IMR-90 (cell line): ENCODE data around the gene CCDC170. TPM values are rescaled to one million over a fixed set of nuclear protein-coding genes. Genes with fewer than 3 reads are reported as not detected.

ENCODE experiments used
- ATAC-seq: fragments of 200-7000 bp; cut with Tn5 transposase; 2 replicates; pipeline ENCODE4 v1.9.1; 2020; ENCODE audit warnings: low read depth, mild to moderate bottlenecking, moderate library complexity
- BruUV-seq: library from RNA; stranded (reverse); fragments of 400-500 nt; replicated peaks from 2 replicates; lab custom pipeline; 2021; lab: Mats Ljungman, UMichigan
- CTCF ChIA-PET: fragments of 300-600 bp; formaldehyde crosslinking; extraction: SDS; loops from one replicate; lab custom pipeline; 2021; ENCODE audit warnings: antibody characterized with exemption; lab: Yijun Ruan, JAX
- POLR2A ChIA-PET: fragments of 300-600 bp; sonication (Branson Sonifier 250); formaldehyde crosslinking; loops from one replicate; lab custom pipeline; 2022; ENCODE audit warnings: antibody characterized with exemption; ENCODE audit not compliant: unreplicated experiment; lab: Charles Lee
- DNase-seq: peaks from one replicate; pipeline ENCODE4 v3.0.0; 2013
- H2AFZ ChIP-seq: replicated peaks from 2 replicates; pipeline ENCODE3; 2013; ENCODE audit warnings: low read length, mild to moderate bottlenecking; ENCODE audit not compliant: poor library complexity
- H2AK5ac ChIP-seq: 2 replicates; pipeline ENCODE4 v1.6.1; 2013; ENCODE audit warnings: low read depth, low read length, inconsistent platforms
- H2AK9ac ChIP-seq: replicated peaks from 2 replicates; pipeline ENCODE3; 2013; ENCODE audit warnings: mild to moderate bottlenecking, low read depth, low read length, moderate library complexity; ENCODE audit not compliant: poor library complexity
- H2BK120ac ChIP-seq: 2 replicates; pipeline ENCODE4 v1.6.1; 2013; ENCODE audit warnings: low read depth, low read length, inconsistent platforms
- H2BK15ac ChIP-seq: 3 replicates; pipeline ENCODE4 v1.6.1; 2013; ENCODE audit warnings: low read depth, low read length, inconsistent platforms
- H2BK20ac ChIP-seq: 2 replicates; pipeline ENCODE4 v1.6.1; 2013; ENCODE audit warnings: low read depth, mild to moderate bottlenecking, inconsistent platforms, low read length, moderate library complexity
- H2BK5ac ChIP-seq: 2 replicates; pipeline ENCODE4 v1.6.1; 2013; ENCODE audit warnings: mild to moderate bottlenecking, low read depth, low read length, inconsistent platforms; ENCODE audit not compliant: poor library complexity, severe bottlenecking
- H3K14ac ChIP-seq: replicated peaks from 2 replicates; pipeline ENCODE4 v1.6.1; 2013; ENCODE audit warnings: low read depth, low read length, inconsistent platforms
- H3K18ac ChIP-seq: 2 replicates; pipeline ENCODE4 v1.6.1; 2013; ENCODE audit warnings: low read depth, low read length, control low read depth
- H3K23ac ChIP-seq: 2 replicates; pipeline ENCODE4 v1.6.1; 2013; ENCODE audit warnings: low read depth, low read length, inconsistent platforms
- H3K27ac ChIP-seq: 2 replicates; pipeline ENCODE4 v1.5.1; 2013; ENCODE audit warnings: mild to moderate bottlenecking, control low read depth, low read length; ENCODE audit not compliant: insufficient read depth
- H3K27me3 ChIP-seq: 2 replicates; pipeline ENCODE4 v1.6.1; 2013; ENCODE audit warnings: low read length; ENCODE audit not compliant: control insufficient read depth, insufficient read depth
- H3K36me3 ChIP-seq: 2 replicates; pipeline ENCODE4 v1.6.1; 2013; ENCODE audit warnings: low read length, mixed read lengths; ENCODE audit not compliant: control insufficient read depth, insufficient read depth
- H3K4ac ChIP-seq: 2 replicates; pipeline ENCODE4 v1.6.1; 2013; ENCODE audit warnings: low read depth, low read length, inconsistent platforms
- H3K4me1 ChIP-seq: 2 replicates; pipeline ENCODE4 v1.6.1; 2013; ENCODE audit warnings: low read length, mixed read lengths; ENCODE audit not compliant: control insufficient read depth, insufficient read depth
- H3K4me2 ChIP-seq: 2 replicates; pipeline ENCODE4 v1.6.1; 2013; ENCODE audit warnings: low read depth, mild to moderate bottlenecking, control low read depth, low read length, moderate library complexity
- H3K4me3 ChIP-seq: 2 replicates; pipeline ENCODE4 v1.5.1; 2013; ENCODE audit warnings: low read depth, mild to moderate bottlenecking, control low read depth, low read length, moderate library complexity; ENCODE audit not compliant: insufficient read depth
- H3K56ac ChIP-seq: 2 replicates; pipeline ENCODE4 v1.6.1; 2013; ENCODE audit warnings: low read length, inconsistent platforms; ENCODE audit not compliant: insufficient read depth; ENCODE audit errors: extremely low read depth
- H3K79me1 ChIP-seq, 2 experiments: 2 replicates each; pipeline ENCODE4 v1.6.1; 2013; ENCODE audit warnings: low read length in 2 of 2, inconsistent platforms in 1 of 2, low read depth in 1 of 2
- H3K9ac ChIP-seq: 2 replicates; pipeline ENCODE4 v1.6.1; 2013; ENCODE audit warnings: low read depth, low read length, control low read depth
- H3K9me1 ChIP-seq: 2 replicates; pipeline ENCODE4 v1.6.1; 2013; ENCODE audit warnings: low read length, inconsistent platforms; ENCODE audit not compliant: insufficient read depth
- H3K9me3 ChIP-seq: 2 replicates; pipeline ENCODE4 v1.6.1; 2013; ENCODE audit warnings: low read length; ENCODE audit not compliant: control insufficient read depth, insufficient read depth
- H4K20me1 ChIP-seq: 2 replicates; pipeline ENCODE4 v1.6.1; 2013; ENCODE audit warnings: low read length, inconsistent platforms; ENCODE audit not compliant: insufficient read depth
- H4K5ac ChIP-seq: 2 replicates; pipeline ENCODE4 v1.6.1; 2013; ENCODE audit warnings: mild to moderate bottlenecking, low read depth, low read length, control low read depth
- H4K8ac ChIP-seq, 2 experiments: 2 replicates each; pipeline ENCODE4 v1.6.1; 2013; ENCODE audit warnings: low read depth in 2 of 2, low read length in 2 of 2, control low read depth in 1 of 2, inconsistent platforms in 1 of 2
- H4K91ac ChIP-seq: 2 replicates; pipeline ENCODE4 v1.6.1; 2013; ENCODE audit warnings: low read depth, low read length, inconsistent platforms; ENCODE audit not compliant: insufficient read depth
- CEBPB ChIP-seq: IDR thresholded peaks from 2 replicates; pipeline ENCODE4 v1.6.1; 2012; ENCODE audit warnings: low read depth, low read length, improper control_type of control experiment
- CTCF ChIP-seq: conservative IDR thresholded peaks from 2 replicates; pipeline ENCODE4 v1.5.1; 2012; ENCODE audit warnings: mild to moderate bottlenecking, low read depth, low read length, improper control_type of control experiment
- ELK1 ChIP-seq: fragments of 150-350 bp; IDR thresholded peaks from 2 replicates; pipeline ENCODE4 v1.6.1; 2016; ENCODE audit warnings: low read depth, mild to moderate bottlenecking, low read length, moderate library complexity, borderline replicate concordance
- MAFK ChIP-seq: IDR thresholded peaks from 2 replicates; pipeline ENCODE4 v1.6.1; 2012; ENCODE audit warnings: low read depth, low read length, improper control_type of control experiment
- MAZ ChIP-seq: IDR thresholded peaks from 2 replicates; pipeline ENCODE4 v1.6.1; 2012; ENCODE audit warnings: low read depth, mild to moderate bottlenecking, low read length, improper control_type of control experiment, moderate library complexity, borderline replicate concordance
- MXI1 ChIP-seq: IDR thresholded peaks from 2 replicates; pipeline ENCODE4 v1.6.1; 2012; ENCODE audit warnings: low read depth, mild to moderate bottlenecking, low read length, moderate library complexity, borderline replicate concordance
- NFE2L2 ChIP-seq: fragments of 150-350 bp; IDR thresholded peaks from 2 replicates; pipeline ENCODE4 v1.6.1; 2016; ENCODE audit warnings: low read depth, mild to moderate bottlenecking, low read length
- POLR2A ChIP-seq: IDR thresholded peaks from 2 replicates; pipeline ENCODE4 v1.6.1; 2012; ENCODE audit warnings: mild to moderate bottlenecking, low read depth, low read length
- USF2 ChIP-seq: fragments of 150-350 bp; IDR thresholded peaks from 2 replicates; pipeline ENCODE4 v1.6.1; 2017; ENCODE audit warnings: mild to moderate bottlenecking, antibody characterized with exemption, low read length, low read depth
- dilution Hi-C: fragments of 300-500 bp; cut with HindIII; formaldehyde crosslinking; loops from one replicate; pipeline ENCODE4 v1.14.3; 2018; ENCODE audit warnings: low sequenced_read_pairs; ENCODE audit not compliant: unreplicated experiment
- in situ Hi-C: fragments of 300-500 bp; cut with MboI; formaldehyde crosslinking; loops from 3 replicates; pipeline ENCODE4 v1.14.3; 2019; ENCODE audit warnings: low sequenced_read_pairs, inconsistent platforms, mixed read lengths
- intact Hi-C: fragments of 100-400 bp; cut with micrococcal nuclease; formaldehyde crosslinking; loops from 2 replicates; pipeline ENCODE4 v1.10.0; 2022
- polyA plus RNA-seq, 3 experiments: library from polyadenylated mRNA; depleted of rRNA; stranded (reverse); fragments of >200 nt; gene quantifications; 2 replicates each; pipeline ENCODE4 v1.2.3, GENCODE V29; 2012; ENCODE audit warnings: low replicate concordance in 1 of 3
- total RNA-seq: library from RNA; depleted of rRNA; stranded (reverse); fragments of >200 nt; gene quantifications from 2 replicates; pipeline ENCODE4 v1.2.3, GENCODE V29; 2012

The CCDC170 gene
- total and polyA plus RNA-seq, 2 of the 4 experiments (the other 2 are of a cell fraction), result 0.12 to 0.54 TPM

- Histone ChIP-seq H2AK5ac (no peak overlapping the region), H3K79me1 (no peaks in the 10 kb centered on the region), H2BK120ac (no peak overlapping the region), H3K27ac (no peak overlapping the region), H3K36me3 (no peaks in the 10 kb centered on the region), H2BK5ac (no peak overlapping the region), H2BK15ac (no peak overlapping the region), H3K27me3 (no peaks in the 10 kb centered on the region), H3K23ac (no peak overlapping the region), H3K9me3 (peaks cover 5% of the 10 kb centered on the region; the same call in 1 of the 2 replicates), H4K8ac (no peak overlapping the region), H4K20me1 (no peaks in the 10 kb centered on the region), H3K14ac (no peak overlapping the region), H3K4me2 (no peak overlapping the region), H3K9me1 (no peaks in the 10 kb centered on the region), H4K5ac (no peak overlapping the region), H3K56ac (no peak overlapping the region), H4K91ac (no peak overlapping the region), H3K4ac (no peak overlapping the region), H2AFZ (no peak overlapping the region), H2BK20ac (no peak overlapping the region), H3K9ac (no peak overlapping the region), H3K4me1 (no peaks in the 10 kb centered on the region), H3K18ac (no peak overlapping the region), H3K4me3 (no peak overlapping the region), H2AK9ac (no peak overlapping the region)
- in situ Hi-C loops, result no loop called here
- DNase-seq, result no peak
- dilution Hi-C loops, result no loop called here
- intact Hi-C loops, result no loop called here
- ChIA-PET CTCF (interaction anchor here (0.5 kb wide), 1 partner anchor 25 kb away, joined by 3 read pairs; no protein-coding TSS in a partner anchor), POLR2A (no interaction called here)
- ATAC-seq, result no peak
- BruUV-seq, result no TSS peak
- no peak for TF ChIP-seq ELK1
- no peak for TF ChIP-seq MAZ
- TF ChIP-seq USF2, result no peak
- TF ChIP-seq CEBPB, result no peak
- no peak for TF ChIP-seq MXI1
- no peak for TF ChIP-seq POLR2A
- TF ChIP-seq CTCF, result no peak
- no peak for TF ChIP-seq NFE2L2
- no peak for TF ChIP-seq MAFK
These were observed 136.6 kb downstream of the CCDC170 start for GRCh38 chr6:151630387-151630786.
